HEK293 (cell line): ENCODE data around the gene CD19.

ENCODE experiments used
- GLIS1 ChIP-seq: fragments of 450-650 bp; formaldehyde crosslinking; IDR thresholded peaks from 2 replicates; pipeline ENCODE4 v1.5.1; 2016; ENCODE audit warnings: missing biosample characterization, missing genetic modification characterization
- KLF16 ChIP-seq: fragments of 450-650 bp; formaldehyde crosslinking; IDR thresholded peaks from 2 replicates; pipeline ENCODE4 v1.5.1; 2017; ENCODE audit warnings: missing biosample characterization, missing genetic modification characterization
- PRDM6 ChIP-seq: fragments of 450-650 bp; formaldehyde crosslinking; IDR thresholded peaks from 2 replicates; pipeline ENCODE4 v1.5.1; 2017; ENCODE audit warnings: missing biosample characterization, missing genetic modification characterization
- SALL2 ChIP-seq: fragments of 450-650 bp; formaldehyde crosslinking; IDR thresholded peaks from 2 replicates; pipeline ENCODE4 v1.5.0; 2017; ENCODE audit warnings: missing biosample characterization, mild to moderate bottlenecking, missing genetic modification characterization, borderline replicate concordance
- TSHZ1 ChIP-seq: fragments of 450-650 bp; formaldehyde crosslinking; IDR thresholded peaks from 2 replicates; pipeline ENCODE4 v1.5.1; 2016; ENCODE audit warnings: missing biosample characterization, missing genetic modification characterization, borderline replicate concordance
- WT1 ChIP-seq: fragments of 450-650 bp; formaldehyde crosslinking; IDR thresholded peaks from 2 replicates; pipeline ENCODE4 v1.5.1; 2016; ENCODE audit warnings: missing biosample characterization, missing genetic modification characterization
- ZBTB21 ChIP-seq: fragments of 450-650 bp; formaldehyde crosslinking; IDR thresholded peaks from 2 replicates; pipeline ENCODE4 v1.5.1; 2017; ENCODE audit warnings: missing biosample characterization, missing genetic modification characterization
- ZBTB8A ChIP-seq: fragments of 450-650 bp; formaldehyde crosslinking; IDR thresholded peaks from 2 replicates; pipeline ENCODE4 v1.5.1; 2016; ENCODE audit warnings: missing biosample characterization, missing genetic modification characterization
- ZFHX2 ChIP-seq: fragments of 450-650 bp; formaldehyde crosslinking; conservative IDR thresholded peaks from 2 replicates; pipeline ENCODE4 v1.5.1; 2016; ENCODE audit warnings: missing biosample characterization, missing genetic modification characterization
- ZIC2 ChIP-seq: fragments of 450-650 bp; formaldehyde crosslinking; IDR thresholded peaks from 2 replicates; pipeline ENCODE4 v1.5.1; 2016; ENCODE audit warnings: missing biosample characterization, missing genetic modification characterization
- ZNF114 ChIP-seq: fragments of 450-650 bp; formaldehyde crosslinking; IDR thresholded peaks from 2 replicates; pipeline ENCODE4 v1.5.0; 2017; ENCODE audit warnings: missing biosample characterization, missing genetic modification characterization
- ZNF121 ChIP-seq: fragments of 450-650 bp; formaldehyde crosslinking; IDR thresholded peaks from 2 replicates; pipeline ENCODE4 v1.5.1; 2016; ENCODE audit warnings: missing biosample characterization, missing genetic modification characterization
- ZNF140 ChIP-seq: fragments of 450-650 bp; formaldehyde crosslinking; IDR thresholded peaks from 2 replicates; pipeline ENCODE4 v1.5.1; 2016; ENCODE audit warnings: missing biosample characterization, missing genetic modification characterization
- ZNF146 ChIP-seq: fragments of 450-650 bp; formaldehyde crosslinking; IDR thresholded peaks from 2 replicates; pipeline ENCODE4 v1.5.1; 2016; ENCODE audit warnings: missing biosample characterization, missing genetic modification characterization
- ZNF16 ChIP-seq: fragments of 450-650 bp; formaldehyde crosslinking; IDR thresholded peaks from 2 replicates; pipeline ENCODE4 v1.5.1; 2016; ENCODE audit warnings: low read depth, missing biosample characterization, missing genetic modification characterization
- ZNF169 ChIP-seq: fragments of 450-650 bp; formaldehyde crosslinking; IDR thresholded peaks from 2 replicates; pipeline ENCODE4 v1.5.1; 2016; ENCODE audit warnings: missing biosample characterization, missing genetic modification characterization
- ZNF174 ChIP-seq: fragments of 450-650 bp; formaldehyde crosslinking; IDR thresholded peaks from 2 replicates; pipeline ENCODE4 v1.5.0; 2017; ENCODE audit warnings: missing biosample characterization, mild to moderate bottlenecking, missing genetic modification characterization
- ZNF175 ChIP-seq: fragments of 450-650 bp; formaldehyde crosslinking; IDR thresholded peaks from 2 replicates; pipeline ENCODE4 v1.5.1; 2016; ENCODE audit warnings: missing biosample characterization, missing genetic modification characterization
- ZNF2 ChIP-seq: fragments of 450-650 bp; formaldehyde crosslinking; IDR thresholded peaks from 2 replicates; pipeline ENCODE4 v1.5.1; 2016; ENCODE audit warnings: missing biosample characterization, missing genetic modification characterization
- ZNF266 ChIP-seq: fragments of 450-650 bp; formaldehyde crosslinking; IDR thresholded peaks from 2 replicates; pipeline ENCODE4 v1.5.1; 2016; ENCODE audit warnings: missing biosample characterization, missing genetic modification characterization, low read depth
- ZNF292 ChIP-seq: fragments of 450-650 bp; formaldehyde crosslinking; IDR thresholded peaks from 2 replicates; pipeline ENCODE4 v1.5.1; 2016; ENCODE audit warnings: low read depth, missing biosample characterization, missing genetic modification characterization, borderline replicate concordance
- ZNF302 ChIP-seq: fragments of 450-650 bp; formaldehyde crosslinking; IDR thresholded peaks from 2 replicates; pipeline ENCODE4 v1.5.1; 2016; ENCODE audit warnings: missing biosample characterization, missing genetic modification characterization, low read depth
- ZNF311 ChIP-seq: fragments of 450-650 bp; formaldehyde crosslinking; IDR thresholded peaks from 2 replicates; pipeline ENCODE4 v1.5.1; 2017; ENCODE audit warnings: missing biosample characterization, missing genetic modification characterization, borderline replicate concordance
- ZNF341 ChIP-seq: fragments of 450-650 bp; formaldehyde crosslinking; IDR thresholded peaks from 2 replicates; pipeline ENCODE4; 2016; ENCODE audit warnings: low read depth, missing biosample characterization, missing genetic modification characterization
- ZNF354C ChIP-seq: fragments of 450-650 bp; formaldehyde crosslinking; IDR thresholded peaks from 2 replicates; pipeline ENCODE4 v1.5.1; 2016; ENCODE audit warnings: missing biosample characterization, missing genetic modification characterization, low read depth, borderline replicate concordance
- ZNF37A ChIP-seq: fragments of 450-650 bp; IDR thresholded peaks from 2 replicates; pipeline ENCODE4 v1.5.1; 2018; ENCODE audit warnings: missing biosample characterization, missing genetic modification characterization
- ZNF391 ChIP-seq: fragments of 450-650 bp; formaldehyde crosslinking; IDR thresholded peaks from 2 replicates; pipeline ENCODE4 v1.5.1; 2016; ENCODE audit warnings: low read depth, missing biosample characterization, missing genetic modification characterization, borderline replicate concordance
- ZNF510 ChIP-seq: fragments of 450-650 bp; formaldehyde crosslinking; IDR thresholded peaks from 2 replicates; pipeline ENCODE4 v1.5.1; 2018; ENCODE audit warnings: mild to moderate bottlenecking, missing genetic modification characterization, missing biosample characterization; ENCODE audit not compliant: insufficient replicate concordance
- ZNF521 ChIP-seq: fragments of 450-650 bp; formaldehyde crosslinking; IDR thresholded peaks from 2 replicates; pipeline ENCODE4 v1.5.1; 2017; ENCODE audit warnings: missing biosample characterization, mild to moderate bottlenecking, missing genetic modification characterization
- ZNF529 ChIP-seq: fragments of 450-650 bp; formaldehyde crosslinking; IDR thresholded peaks from 2 replicates; pipeline ENCODE4 v1.5.1; 2017; ENCODE audit warnings: missing genetic modification characterization, missing biosample characterization; ENCODE audit not compliant: insufficient replicate concordance
- ZNF623 ChIP-seq: fragments of 450-650 bp; formaldehyde crosslinking; IDR thresholded peaks from 2 replicates; pipeline ENCODE4 v1.5.1; 2016; ENCODE audit warnings: missing biosample characterization, missing genetic modification characterization
- ZNF629 ChIP-seq: fragments of 450-650 bp; formaldehyde crosslinking; IDR thresholded peaks from 2 replicates; pipeline ENCODE4 v1.5.1; 2017; ENCODE audit warnings: missing biosample characterization, missing genetic modification characterization
- ZNF677 ChIP-seq: fragments of 450-650 bp; IDR thresholded peaks from 2 replicates; pipeline ENCODE4 v1.5.0; 2018; ENCODE audit warnings: missing biosample characterization, mild to moderate bottlenecking, missing genetic modification characterization, moderate library complexity
- ZNF768 ChIP-seq: fragments of 450-650 bp; formaldehyde crosslinking; IDR thresholded peaks from 2 replicates; pipeline ENCODE4 v1.5.1; 2018; ENCODE audit warnings: missing biosample characterization, mild to moderate bottlenecking, missing genetic modification characterization
- ZNF776 ChIP-seq: fragments of 450-650 bp; formaldehyde crosslinking; IDR thresholded peaks from 2 replicates; pipeline ENCODE4 v1.5.0; 2017; ENCODE audit warnings: missing biosample characterization, missing genetic modification characterization, borderline replicate concordance
- ZNF791 ChIP-seq: fragments of 450-650 bp; formaldehyde crosslinking; IDR thresholded peaks from 2 replicates; pipeline ENCODE4 v1.5.1; 2016; ENCODE audit warnings: missing biosample characterization, missing genetic modification characterization
- ZNF837 ChIP-seq: fragments of 450-650 bp; formaldehyde crosslinking; IDR thresholded peaks from 2 replicates; pipeline ENCODE4 v1.5.1; 2016; ENCODE audit warnings: missing biosample characterization, missing genetic modification characterization

The CD19 gene

GRCh38 chr16:28925386-28926228, 6.2 kb upstream of the CD19 start (continued):
- TF ChIP-seq PRDM6 (no peak), ZNF311 (tag by site-specific recombination) (no peak), ZIC2 (tag by site-specific recombination) (0 out of 2 replicates have a peak, but pooled peaks have one; percentile 6), ZNF837 (tag by site-specific recombination) (no peak), ZNF623 (tag by site-specific recombination) (no peak), ZNF146 (0 out of 2 replicates have a peak, but pooled peaks have one; percentile 17), WT1 (tag by site-specific recombination) (peak; percentile 58; the same call in 1 of the 2 replicates), ZNF266 (no peak), ZNF529 (no peak), TSHZ1 (tag by site-specific recombination) (no peak), ZNF121 (tag by site-specific recombination) (no peak), ZNF174 (tag by site-specific recombination) (no peak), ZFHX2 (tag by site-specific recombination) (peak; percentile 43), ZNF354C (tag by site-specific recombination) (no peak), ZNF37A (tag by site-specific recombination) (no peak), ZNF175 (tag by site-specific recombination) (no peak), ZNF302 (no peak), ZNF510 (tag by site-specific recombination) (no peak), ZNF114 (tag by site-specific recombination) (no peak), ZNF776 (no peak), ZNF391 (tag by site-specific recombination) (peak; percentile 55; the same call in 1 of the 2 replicates), KLF16 (peak; percentile 82), ZNF16 (tag by site-specific recombination) (no peak), ZNF521 (tag by site-specific recombination) (no peak), ZNF791 (no peak), ZNF677 (tag by site-specific recombination) (0 out of 2 replicates have a peak, but pooled peaks have one; percentile 29), ZNF292 (tag by site-specific recombination) (no peak), ZNF169 (tag by site-specific recombination) (no peak), GLIS1 (tag by site-specific recombination) (no peak), ZBTB21 (tag by site-specific recombination) (no peak), ZNF341 (tag by site-specific recombination) (peak; percentile 83), SALL2 (tag by site-specific recombination) (no peak), ZBTB8A (tag by site-specific recombination) (peak; percentile 75), ZNF140 (tag by site-specific recombination) (no peak), ZNF629 (peak; percentile 11; the same call in 1 of the 2 replicates), ZNF768 (tag by site-specific recombination) (no peak; the same call in 1 of the 2 replicates), ZNF2 (peak; percentile 62)
